Nephron progenitor cell (in vitro differentiated cells): ENCODE results near the gene MRPL2.

Experiments
- DNase-seq: peaks from one replicate; pipeline ENCODE4 v3.0.0; 2021
- H3K27ac Mint-ChIP-seq: 2 replicates; pipeline ENCODE4 v1.8.0; 2021; ENCODE audit warnings: mild to moderate bottlenecking, moderate library complexity, mixed read lengths
- H3K27me3 Mint-ChIP-seq: 2 replicates; pipeline ENCODE4 v1.8.0; 2021; ENCODE audit warnings: mild to moderate bottlenecking, low read depth, mixed read lengths; ENCODE audit not compliant: poor library complexity
- H3K36me3 Mint-ChIP-seq: 2 replicates; pipeline ENCODE4 v1.8.0; 2021; ENCODE audit warnings: low read depth, mixed read lengths
- H3K4me1 Mint-ChIP-seq: 2 replicates; pipeline ENCODE4 v1.8.0; 2021; ENCODE audit warnings: mixed read lengths
- H3K4me3 Mint-ChIP-seq: 2 replicates; pipeline ENCODE4 v1.8.0; 2021; ENCODE audit warnings: mild to moderate bottlenecking, moderate library complexity, mixed read lengths
- H3K9me3 Mint-ChIP-seq: 2 replicates; pipeline ENCODE4 v1.8.0; 2021; ENCODE audit warnings: mild to moderate bottlenecking, moderate library complexity, mixed read lengths
- CTCF ChIP-seq: fragments of 200-600 bp; sonication (generic); IDR thresholded peaks from 2 replicates; pipeline ENCODE4 v1.5.0; 2021; ENCODE audit warnings: antibody characterized with exemption

The MRPL2 gene

GRCh38 chr6:43078691-43079090 lies 19.5 kb upstream of the MRPL2 start:
- Mint-ChIP-seq H3K9me3 (no peaks in the 10 kb centered on the region), H3K27me3 (no peaks in the 10 kb centered on the region), H3K4me3 (peak overlapping the region; percentile 80), H3K27ac (peak overlapping the region; percentile 84), H3K4me1 (peaks cover 74% of the 10 kb centered on the region), H3K36me3 (peaks cover 18% of the 10 kb centered on the region)
- TF ChIP-seq CTCF = no peak
- DNase-seq = no peak

GRCh38 chr6:43077981-43078511 lies 18.8 kb upstream of the MRPL2 start:
- peaks cover 69% of the 10 kb centered on the region for H3K4me1 Mint-ChIP-seq
- TF ChIP-seq CTCF = no peak
- DNase-seq = no peak

GRCh38 chr6:43077333-43077809 lies 18.1 kb upstream of the MRPL2 start:
- Mint-ChIP-seq H3K27me3 (no peaks in the 10 kb centered on the region), H3K4me3 (peak overlapping the region; percentile 80), H3K4me1 (peaks cover 64% of the 10 kb centered on the region), H3K9me3 (no peaks in the 10 kb centered on the region), H3K36me3 (peaks cover 31% of the 10 kb centered on the region), H3K27ac (peak overlapping the region; percentile 85)
- DNase-seq = no peak
- TF ChIP-seq CTCF = no peak

More at GRCh38 chr6:43077981-43078511, 18.8 kb upstream of the MRPL2 start:
- Mint-ChIP-seq H3K36me3 (peaks cover 24% of the 10 kb centered on the region), H3K9me3 (no peaks in the 10 kb centered on the region), H3K27ac (peak overlapping the region; percentile 71), H3K27me3 (no peaks in the 10 kb centered on the region), H3K4me3 (peak overlapping the region; percentile 80)

GRCh38 chr6:43076464-43077332 lies 17.5 kb upstream of the MRPL2 start:
- Mint-ChIP-seq H3K36me3 (peaks cover 36% of the 10 kb centered on the region), H3K27ac (peak overlapping the region; percentile 85), H3K4me3 (peak overlapping the region; percentile 80), H3K9me3 (no peaks in the 10 kb centered on the region), H3K27me3 (peaks cover 3% of the 10 kb centered on the region), H3K4me1 (peaks cover 71% of the 10 kb centered on the region)
- no peak for TF ChIP-seq CTCF
- DNase-seq = peak; percentile 63

- peak within 1 kb of the TSS; percentile 85 for H3K27ac Mint-ChIP-seq
- H3K4me3 Mint-ChIP-seq = peak within 1 kb of the TSS; percentile 80
- peak; percentile 95 for DNase-seq
- peaks cover 75% of the 10 kb centered on the region for H3K4me1 Mint-ChIP-seq
- peaks cover 31% of the 10 kb centered on the region for H3K36me3 Mint-ChIP-seq
- H3K27me3 Mint-ChIP-seq = peaks cover 4% of the 10 kb centered on the region
- no peaks in the 10 kb centered on the region for H3K9me3 Mint-ChIP-seq
- no peak for TF ChIP-seq CTCF
Observed at GRCh38 chr6:43075670-43076463, 16.6 kb upstream of the MRPL2 start, which contains the start of gene PTK7. TSS of gene PTK7 (plus strand) at chr6:43076314. CDS start at chr6:43076489, 175 bp downstream.
